NCI-H2107 treated with DMSO at 0.1 percent for 48 hours (cell line): ENCODE results near the gene TNFAIP6.
"Not testable (repeated sequence)": the region's sequence is repeated elsewhere in the genome, so short reads cannot be mapped to it uniquely, and the experiment has no call there.

Source experiments
- DNase-seq: peaks from one replicate; lab custom pipeline; 2025; ENCODE audit not compliant: unreplicated experiment; lab: John Stamatoyannopoulos, UW

The TNFAIP6 gene

GRCh38 chr2:151357359-151357758, at the start of gene TNFAIP6:
Gene TNFAIP6, plus strand, starts transcription at chr2:151357592. Its CDS starts 75 bp downstream, at chr2:151357667.
- no peak for DNase-seq

GRCh38 chr2:151310313-151310712, 47.1 kb upstream of the TNFAIP6 start:
- not testable (repeated sequence) for DNase-seq

GRCh38 chr2:151312440-151312839, 45.0 kb upstream of the TNFAIP6 start:
- DNase-seq = not testable (repeated sequence)

GRCh38 chr2:151315381-151315903, 42.0 kb upstream of the TNFAIP6 start:
- DNase-seq = no peak

- DNase-seq = no peak
These were observed 31.8 kb upstream of the TNFAIP6 start for GRCh38 chr2:151325581-151326095.

- no peak for DNase-seq
These were observed 30.8 kb upstream of the TNFAIP6 start for GRCh38 chr2:151326554-151326953.

GRCh38 chr2:151329998-151330397, 27.4 kb upstream of the TNFAIP6 start:
- no peak for DNase-seq

- DNase-seq = no peak
These were observed 24.3 kb upstream of the TNFAIP6 start for GRCh38 chr2:151333083-151333482.

GRCh38 chr2:151334082-151334815, 23.1 kb upstream of the TNFAIP6 start:
- no peak for DNase-seq

- DNase-seq = no peak
These were observed 20.5 kb upstream of the TNFAIP6 start for GRCh38 chr2:151336863-151337371.

GRCh38 chr2:151337643-151338042, 19.7 kb upstream of the TNFAIP6 start:
- DNase-seq = no peak

GRCh38 chr2:151338115-151338514, 19.3 kb upstream of the TNFAIP6 start:
- DNase-seq = no peak

GRCh38 chr2:151343073-151343472, 14.3 kb upstream of the TNFAIP6 start:
- DNase-seq = no peak

GRCh38 chr2:151344191-151344590, 13.2 kb upstream of the TNFAIP6 start:
- not testable (repeated sequence) for DNase-seq

GRCh38 chr2:151344906-151345305, 12.5 kb upstream of the TNFAIP6 start:
- no peak for DNase-seq

GRCh38 chr2:151347294-151347693, 10.1 kb upstream of the TNFAIP6 start:
- no peak for DNase-seq

- DNase-seq = no peak
These were observed 9.5 kb upstream of the TNFAIP6 start for GRCh38 chr2:151347906-151348305.

GRCh38 chr2:151350579-151351195, 6.7 kb upstream of the TNFAIP6 start:
- DNase-seq = no peak

- no peak for DNase-seq
These were observed 3.4 kb upstream of the TNFAIP6 start for GRCh38 chr2:151353995-151354394.

GRCh38 chr2:151354807-151355206, 2.6 kb upstream of the TNFAIP6 start:
- DNase-seq = no peak

- DNase-seq = no peak
These were observed 976 bp downstream of the TNFAIP6 start for GRCh38 chr2:151358166-151358970.
